NCI-H1436 treated with DMSO at 0.1 percent for 48 hours (cell line): ENCODE results near the gene FEV.

Source experiments
- DNase-seq: peaks from one replicate; lab custom pipeline; 2025; lab: John Stamatoyannopoulos, UW

Gene FEV

DNA sequence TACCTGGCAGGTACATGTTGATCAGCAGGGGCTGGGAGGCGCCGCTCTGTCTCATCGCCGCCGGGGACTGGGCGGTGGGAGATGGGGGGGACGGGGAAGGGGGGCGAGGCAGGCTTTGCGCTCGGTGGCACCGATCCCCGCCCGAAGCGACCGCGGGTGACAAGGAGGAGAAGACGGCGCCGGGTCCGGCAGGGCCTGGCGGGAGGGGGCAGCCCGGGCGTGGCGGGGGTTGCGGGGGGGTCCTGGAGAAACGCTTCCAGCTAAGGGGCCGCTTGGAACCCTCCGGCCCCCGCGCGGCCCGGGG is at the start of gene FEV:
Gene FEV, minus strand, starts transcription at position 164 of the 304 bp plus-strand sequence. Its CDS starts 109 bp downstream, at position 55.
- no peak for DNase-seq

DNA sequence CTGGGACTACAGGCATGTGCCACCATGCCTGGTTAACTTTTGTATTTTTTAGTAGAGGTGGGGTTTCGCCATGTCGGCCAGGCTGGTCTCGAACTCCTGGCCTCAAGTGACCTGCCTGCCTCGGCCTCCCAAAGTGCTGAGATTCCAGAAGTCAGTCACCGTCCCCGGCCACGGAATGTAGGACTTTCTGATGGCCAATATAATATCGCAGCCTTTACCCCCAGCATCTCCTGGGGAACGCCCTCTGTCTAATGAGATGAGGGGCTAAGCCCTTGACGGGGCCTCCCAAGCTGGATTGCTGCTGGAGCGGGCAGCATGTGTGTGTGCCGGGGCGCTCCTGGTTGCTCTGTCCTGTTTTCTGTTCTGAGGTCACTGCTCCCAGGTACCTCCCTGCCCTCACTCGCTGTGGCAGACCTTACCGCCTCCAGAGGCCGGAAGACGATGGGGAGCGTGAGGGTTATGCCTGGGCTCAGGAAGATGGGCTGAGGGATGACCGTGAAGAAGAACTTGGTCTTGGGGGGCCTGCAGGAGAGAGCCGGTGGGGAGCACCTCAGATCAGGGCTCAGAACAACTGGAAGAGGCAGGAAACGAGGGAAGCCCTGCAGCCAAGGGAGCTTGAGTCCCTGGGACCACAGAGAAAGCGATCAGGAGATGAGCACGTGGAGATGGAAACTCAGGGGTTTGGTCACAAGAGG is 47.2 kb upstream of the FEV start:
- DNase-seq: no peak

- DNase-seq: no peak
These were observed 46.2 kb upstream of the FEV start for GRCh38 chr2:219031005-219031738.

GRCh38 chr2:219030177-219030940 is 45.4 kb upstream of the FEV start:
- DNase-seq: no peak

DNA sequence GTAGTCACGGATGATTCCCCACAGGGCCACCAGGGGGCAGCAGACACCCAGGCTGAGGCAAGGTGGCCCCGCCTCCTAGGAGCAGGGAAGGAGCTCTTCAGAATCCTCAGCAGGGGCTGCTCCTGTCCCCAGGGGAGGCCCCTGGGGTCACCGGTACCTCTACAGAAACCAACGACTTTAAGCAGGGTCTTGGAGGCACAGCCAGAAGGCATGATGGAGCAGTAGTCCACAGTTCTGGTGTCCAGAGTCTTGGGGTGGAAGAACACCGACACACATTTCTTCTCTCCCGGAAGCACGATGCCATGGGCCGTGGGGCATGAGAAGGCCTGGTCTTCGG is 44.8 kb upstream of the FEV start:
- DNase-seq: no peak

GRCh38 chr2:219028996-219029828 is 44.2 kb upstream of the FEV start:
- DNase-seq: no peak

DNA sequence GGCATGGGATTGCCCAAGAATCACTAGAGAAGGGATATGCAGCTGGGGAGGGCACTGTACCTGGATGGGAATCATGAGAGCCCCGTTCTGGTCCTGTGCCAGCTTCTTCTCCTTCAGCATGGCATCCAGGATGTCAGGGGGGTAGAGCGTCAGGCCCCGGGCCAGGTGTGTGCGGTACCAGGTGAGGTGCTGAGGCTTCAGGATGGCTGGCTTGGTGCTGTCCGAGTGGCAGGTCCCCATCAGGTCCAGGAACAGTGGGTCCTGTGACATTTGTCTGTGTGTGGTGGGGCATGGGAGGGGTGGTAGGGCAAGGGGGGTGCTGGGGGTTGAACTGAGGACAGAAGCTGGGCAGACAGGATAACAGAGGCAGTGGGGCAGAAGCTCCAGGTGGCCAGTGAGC is 43.2 kb upstream of the FEV start:
- no peak for DNase-seq

GRCh38 chr2:219027511-219028055 is 42.6 kb upstream of the FEV start:
- DNase-seq: no peak

DNA sequence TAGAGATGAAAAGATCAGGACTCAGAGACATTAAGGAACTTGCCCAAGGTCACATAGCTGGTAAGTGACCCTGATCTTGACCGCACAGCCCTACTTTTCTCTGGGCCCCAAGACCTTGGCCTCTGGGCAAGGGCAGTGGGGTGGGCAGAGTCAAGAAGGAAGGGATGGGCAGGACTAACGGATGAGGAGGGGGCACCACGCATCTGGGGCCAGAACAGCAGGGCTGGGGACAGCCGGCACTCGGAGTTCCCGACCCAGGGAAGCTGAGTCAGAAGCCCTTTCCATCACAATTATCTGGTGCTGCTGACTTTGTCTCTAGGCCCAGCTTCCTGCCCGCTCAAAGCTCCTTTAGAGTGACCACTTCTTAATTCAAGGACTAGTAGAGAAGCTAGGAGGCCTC is 42.0 kb upstream of the FEV start:
- DNase-seq: no peak

GRCh38 chr2:219025637-219026585 is 40.9 kb upstream of the FEV start:
- DNase-seq: no peak

DNA sequence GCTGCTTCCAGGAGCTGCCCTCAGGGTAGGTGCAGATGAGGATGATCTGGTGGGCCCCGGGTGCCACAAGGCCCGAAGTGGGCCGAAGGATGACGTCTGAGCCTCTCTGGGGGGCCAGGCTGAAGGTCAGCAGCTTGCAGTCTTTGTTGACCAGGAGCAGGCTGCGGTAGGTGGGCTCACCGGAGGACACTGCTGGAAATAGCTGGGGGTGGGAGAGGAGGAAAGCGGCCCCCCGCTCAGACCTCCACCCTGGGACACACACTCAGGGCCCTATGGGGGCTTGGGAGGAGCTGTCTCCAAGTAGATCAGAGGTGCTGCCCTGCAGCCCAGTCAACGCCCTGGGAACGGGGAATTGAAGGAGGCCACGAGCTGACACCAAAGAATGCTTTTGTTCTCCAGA is 39.1 kb upstream of the FEV start:
- DNase-seq: no peak

- no peak for DNase-seq
These were observed 38.1 kb upstream of the FEV start for GRCh38 chr2:219023045-219023605.

DNA sequence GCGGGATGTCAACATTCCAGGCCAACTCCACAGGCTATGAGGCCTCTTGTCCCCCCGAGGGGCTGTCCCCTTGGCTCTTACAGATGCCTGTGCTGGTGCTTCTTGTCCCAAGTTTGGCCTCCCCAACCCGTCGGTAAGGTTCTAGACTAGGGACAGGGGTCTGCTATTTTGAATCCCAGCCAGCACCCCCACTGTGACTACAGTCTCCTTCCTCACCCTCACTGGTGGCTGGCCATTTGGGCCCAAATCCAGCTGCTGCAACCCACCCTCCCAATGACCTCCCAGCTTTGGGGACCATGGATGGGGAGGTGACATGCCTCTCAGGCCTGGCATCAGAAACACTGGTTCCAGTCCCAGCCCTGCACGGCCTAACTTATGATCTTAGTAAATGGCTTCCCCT is 37.6 kb upstream of the FEV start:
- DNase-seq: no peak

GRCh38 chr2:219022041-219022440 is 37.1 kb upstream of the FEV start:
- DNase-seq: no peak

DNA sequence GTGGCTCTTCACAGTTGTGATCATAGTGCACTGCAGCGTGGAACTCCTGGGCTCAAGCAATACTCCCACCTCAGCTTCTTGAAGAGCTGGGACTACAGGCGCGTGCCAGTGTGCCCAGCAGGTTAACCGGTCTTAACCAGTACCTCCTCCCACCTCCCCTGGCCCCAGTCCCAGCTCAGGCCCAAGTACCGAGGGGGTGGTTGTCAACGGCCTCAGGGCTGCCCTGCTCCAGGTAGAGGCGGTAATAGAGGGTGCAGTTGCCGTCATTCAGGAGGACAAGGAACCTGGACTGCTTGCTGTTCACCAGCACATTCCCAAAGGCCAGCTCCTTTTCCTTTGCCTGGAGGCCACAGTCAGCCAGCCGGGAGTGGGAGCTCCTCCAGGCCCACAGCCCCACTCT is 36.6 kb upstream of the FEV start:
- DNase-seq: no peak

- no peak for DNase-seq
These were observed 35.8 kb upstream of the FEV start for GRCh38 chr2:219020604-219021365.

DNA sequence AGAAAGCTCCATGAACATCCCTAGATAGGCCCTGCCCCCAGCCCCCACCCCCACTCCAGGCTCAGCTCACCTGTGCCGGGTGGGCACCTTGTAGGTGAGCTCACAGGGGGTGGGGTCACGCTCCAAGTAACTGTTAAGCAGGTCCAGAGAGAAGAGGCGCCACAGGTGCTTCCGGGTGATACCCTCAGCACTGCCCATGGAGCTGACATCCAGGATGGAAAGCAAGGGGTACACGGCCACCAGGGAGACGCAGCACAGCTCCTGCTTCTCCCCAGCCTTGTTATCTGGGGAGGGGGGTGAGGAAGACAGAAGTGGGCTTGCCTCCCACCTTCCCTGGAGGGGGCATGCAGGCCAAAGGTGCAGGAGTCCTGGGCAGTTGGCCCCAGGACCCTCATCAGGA is 34.5 kb upstream of the FEV start:
- no peak for DNase-seq

DNA sequence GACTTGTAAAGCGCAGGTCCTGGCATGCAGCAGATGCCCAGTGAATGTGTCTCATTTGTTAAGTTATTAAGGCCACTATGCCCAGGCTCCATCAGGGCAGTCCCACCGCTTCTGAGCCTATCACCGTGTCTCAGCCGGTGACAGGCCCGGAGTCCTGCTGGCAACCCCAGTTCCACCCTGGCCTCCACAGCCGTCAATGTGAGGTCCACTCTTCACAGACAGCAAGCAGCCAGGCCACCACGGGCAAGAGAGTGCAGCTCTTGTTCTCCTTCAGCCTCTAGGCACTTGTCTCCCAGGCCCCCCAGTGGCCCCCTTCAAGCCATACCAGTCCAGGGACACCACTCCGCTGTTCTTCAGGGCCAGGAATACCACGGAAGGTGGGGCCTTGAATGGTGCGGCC is 33.7 kb upstream of the FEV start:
- DNase-seq: no peak

GRCh38 chr2:219018286-219018685 is 33.3 kb upstream of the FEV start:
- no peak for DNase-seq
